Fibroblast of skin of scalp (primary cell): Measurements from ENCODE around the gene WDR6.
A peak's percentile ranks its signal among the peaks of the same experiment; 100 is the strongest.

ENCODE experiments used
- DNase-seq: peaks from one replicate; pipeline ENCODE4 v3.0.0-alpha.2; 2013

Gene WDR6

GRCh38 chr3:49028673-49029562, 21.7 kb downstream of the WDR6 start, which contains the start of gene IMPDH2:
IMPDH2 (minus strand) TSS chr3:49029398; CDS start chr3:49029350, 48 bp downstream.
- peak; percentile 94 for DNase-seq

DNA sequence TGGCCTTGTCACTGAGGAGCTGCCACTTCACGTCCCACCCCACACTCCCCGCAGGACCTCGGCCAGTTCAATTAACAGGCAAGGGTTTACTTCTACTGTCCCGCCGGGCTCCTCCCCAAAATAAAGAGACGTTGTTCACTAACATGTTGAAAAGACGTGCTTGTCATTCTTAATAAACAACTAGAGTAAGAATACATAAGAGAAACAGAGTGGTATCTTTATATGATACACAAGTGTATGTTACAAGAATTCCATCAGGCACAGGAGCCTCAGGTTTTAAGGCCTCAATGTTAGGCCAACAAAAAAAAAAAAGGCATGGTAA, 22.3 kb downstream of the WDR6 start:
- no peak for DNase-seq

DNA sequence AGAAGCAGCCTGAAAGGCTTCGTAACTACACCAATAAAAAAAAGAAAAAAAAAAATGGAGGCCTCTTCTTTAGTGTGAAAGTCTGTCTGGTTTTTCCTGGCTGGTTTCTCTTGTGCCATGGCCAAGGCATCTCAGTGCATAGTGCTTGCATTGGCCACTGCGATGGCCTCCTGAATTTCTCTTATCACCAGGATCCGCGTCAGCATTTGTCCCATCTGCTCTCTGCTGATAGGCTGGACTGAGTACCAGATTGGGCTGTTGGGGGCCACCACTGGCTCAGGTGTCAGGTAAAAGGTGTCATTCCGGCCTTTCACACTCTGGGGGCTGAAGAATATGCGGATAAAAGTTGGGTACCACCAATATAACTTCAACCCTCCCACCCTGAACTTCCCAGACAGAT, 23.1 kb downstream of the WDR6 start:
- no peak for DNase-seq

DNA sequence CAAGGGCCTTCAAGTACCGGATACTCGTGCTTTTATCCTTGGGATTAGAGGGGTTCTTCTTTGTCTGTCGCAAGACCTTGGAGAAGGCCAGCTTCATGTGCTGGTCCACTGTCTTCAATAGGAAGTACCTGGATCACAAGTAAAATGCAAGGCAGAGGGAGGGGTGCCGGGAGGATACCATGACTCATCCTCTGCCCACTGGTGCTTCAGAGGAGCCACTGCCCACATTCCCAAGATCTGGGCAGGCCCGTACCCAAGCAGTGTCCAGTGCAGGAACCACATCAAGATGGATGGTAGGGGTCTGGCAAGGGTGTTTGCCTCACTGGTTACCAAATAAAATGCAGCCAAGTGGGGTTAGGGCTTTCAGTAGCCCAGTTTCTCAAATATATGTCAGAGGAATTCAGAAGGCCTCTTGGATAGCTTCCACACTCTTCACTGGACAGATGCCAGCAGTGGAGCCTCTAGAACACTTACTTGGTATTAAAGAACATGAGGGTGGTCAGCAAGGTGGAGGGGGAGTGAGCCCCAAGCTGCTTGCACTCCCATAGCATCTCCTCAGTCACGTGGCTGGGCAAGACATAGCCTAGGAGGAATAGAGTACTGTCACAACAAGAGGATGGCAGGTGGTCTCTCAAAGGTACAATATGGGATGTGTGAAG, 25.6 kb downstream of the WDR6 start:
- DNase-seq, result no peak

DNA sequence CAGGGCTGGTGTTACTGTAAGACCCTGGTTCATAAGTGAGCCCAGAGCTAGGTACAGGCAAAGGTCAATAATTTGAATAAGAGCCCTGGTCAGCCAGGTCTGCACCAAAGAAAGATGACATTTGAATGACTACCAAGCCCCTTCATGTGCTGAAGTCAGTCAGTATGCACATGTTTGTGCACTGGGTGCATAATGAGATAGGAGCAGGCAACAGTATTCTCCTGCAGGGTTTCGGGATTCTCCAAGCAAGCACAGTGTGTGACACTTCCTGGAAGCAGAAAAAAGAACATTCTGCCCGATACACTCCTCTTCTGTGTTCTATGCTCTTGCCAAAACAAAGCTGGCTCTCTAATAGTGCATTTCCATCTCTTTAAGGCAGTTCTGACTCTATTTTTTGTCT, 27.5 kb downstream of the WDR6 start:
- DNase-seq, result no peak

GRCh38 chr3:49035281-49035680, 28.1 kb downstream of the WDR6 start:
- DNase-seq, result no peak

DNA sequence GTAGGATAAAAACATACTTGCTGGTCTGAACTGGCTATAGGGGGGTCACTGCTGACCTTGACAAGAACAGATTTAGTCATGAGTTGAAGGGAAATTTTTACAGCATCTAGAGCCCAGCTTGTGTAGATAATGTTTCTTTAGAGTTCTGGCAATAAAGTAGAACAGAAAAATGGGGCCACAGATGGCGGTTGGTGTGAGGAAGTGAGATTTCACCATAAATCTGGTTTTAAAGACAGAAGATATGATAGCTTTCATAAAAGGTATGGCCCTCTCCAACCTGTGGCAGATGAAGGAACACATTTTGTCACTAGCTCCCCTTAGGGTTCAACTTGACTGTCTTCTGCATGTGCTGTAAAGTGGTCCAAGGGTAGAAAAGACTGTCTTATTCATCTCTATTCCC, 46.4 kb downstream of the WDR6 start:
- DNase-seq, result no peak

DNA sequence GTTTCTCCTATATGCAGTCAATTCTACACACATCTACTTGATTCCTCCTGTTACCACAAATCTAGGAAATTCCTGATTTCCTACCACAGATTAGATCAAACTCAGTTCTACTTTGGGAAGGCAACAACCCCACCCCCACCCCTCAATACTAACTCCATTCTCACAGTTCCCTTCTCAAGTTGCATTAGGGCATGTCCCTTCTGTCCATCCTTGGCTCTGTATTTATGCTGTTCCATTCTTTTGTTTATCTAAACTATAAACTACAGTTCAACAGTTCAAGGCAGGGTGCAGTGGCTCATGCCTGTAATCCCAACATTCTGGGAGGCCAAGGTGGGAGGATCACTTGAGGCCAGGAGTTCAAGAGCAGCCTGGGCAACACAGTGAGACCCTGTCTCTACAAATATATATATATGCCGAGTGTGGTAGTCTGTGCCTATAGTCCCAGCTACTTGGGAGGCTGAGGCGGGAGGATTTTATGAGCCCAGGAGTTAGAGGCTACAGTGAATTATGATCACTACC, 47.2 kb downstream of the WDR6 start:
- DNase-seq, result no peak

DNA sequence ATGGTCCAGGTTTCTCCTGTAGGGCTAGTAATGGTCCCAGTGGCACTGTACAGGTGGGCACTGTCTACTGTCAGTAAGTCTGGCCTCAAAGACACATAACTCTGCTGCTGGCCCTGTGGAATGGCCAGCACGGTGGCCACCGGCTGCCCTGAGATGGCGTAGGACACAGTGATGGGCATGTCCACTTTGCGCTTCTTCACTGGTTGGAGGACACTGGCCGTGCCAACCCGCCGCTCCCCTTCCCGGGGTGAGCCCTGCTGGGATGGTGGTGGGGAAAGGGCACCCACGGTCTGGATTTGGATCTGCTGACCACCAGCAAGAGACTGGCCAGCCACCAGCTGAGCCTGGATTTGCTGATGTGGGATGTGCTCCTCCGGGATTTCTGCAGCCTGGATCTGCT, 50.1 kb downstream of the WDR6 start:
- DNase-seq, result no peak

- DNase-seq, result no peak
These were observed 50.8 kb downstream of the WDR6 start for GRCh38 chr3:49058011-49058410.
